GM12892 (cell line): ENCODE data around the gene MYCBP2.
"Not testable (repeated sequence)": the region's sequence is repeated elsewhere in the genome, so short reads cannot be mapped to it uniquely, and the experiment has no call there.

Source experiments
- DNase-seq: peaks from one replicate; pipeline ENCODE4 v3.0.0; 2011; ENCODE audit not compliant: insufficient read length
- FAIRE-seq: peaks from 2 replicates; lab custom pipeline; 2011; peaks lifted over from hg19 to GRCh38; lab: Jason Lieb, UNC
- POLR2A ChIP-seq: IDR thresholded peaks from 2 replicates; pipeline ENCODE4 v1.6.1; 2011; ENCODE audit warnings: low read depth, low read length, control low read depth
- POLR2AphosphoS5 ChIP-seq: IDR thresholded peaks from 2 replicates; pipeline ENCODE4 v1.6.1; 2011; ENCODE audit warnings: low read depth, low read length, control low read depth
- TAF1 ChIP-seq: IDR thresholded peaks from 2 replicates; pipeline ENCODE4 v1.6.1; 2011; ENCODE audit warnings: low read depth, mild to moderate bottlenecking, control low read depth, low read length, borderline replicate concordance

Gene MYCBP2

DNA sequence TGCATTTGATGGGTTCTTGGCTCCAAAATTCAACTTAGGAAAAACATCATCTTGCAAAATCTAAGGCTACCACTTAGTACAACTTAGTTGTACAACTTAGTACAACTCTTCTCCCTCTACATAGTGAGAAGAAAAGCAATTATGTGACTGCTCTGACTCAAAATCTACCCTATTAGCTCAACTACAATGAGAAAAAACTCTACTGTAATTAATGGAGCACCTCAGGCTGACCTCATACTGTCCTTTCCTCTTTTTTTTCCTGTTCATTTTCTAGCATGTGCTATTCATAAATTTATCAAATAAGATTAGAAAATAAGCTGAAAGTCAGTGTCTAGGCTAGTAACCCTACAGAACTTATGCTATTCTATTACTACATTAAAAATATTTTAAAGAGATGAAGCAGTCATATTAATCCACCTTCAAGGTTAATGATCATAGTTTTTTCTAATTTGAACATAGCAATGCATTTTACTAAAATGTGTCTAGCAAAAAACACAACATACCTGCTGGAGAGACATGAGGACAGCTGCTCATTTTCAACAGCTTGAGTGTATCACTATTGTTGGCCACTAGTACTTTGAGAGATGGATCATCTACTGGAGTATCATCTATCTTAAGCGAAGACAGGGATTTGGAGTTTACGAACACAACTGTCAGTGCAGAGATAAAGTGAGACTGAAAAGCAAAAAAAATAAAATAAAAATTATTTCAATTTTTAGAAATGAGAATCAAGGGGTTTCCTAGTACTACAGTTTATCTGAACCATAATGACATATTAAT is 311.8 kb downstream of the MYCBP2 start:
- TF ChIP-seq TAF1 (no peak), POLR2AphosphoS5 (no peak), POLR2A (no peak)
- DNase-seq = no peak
- no peak for FAIRE-seq

DNA sequence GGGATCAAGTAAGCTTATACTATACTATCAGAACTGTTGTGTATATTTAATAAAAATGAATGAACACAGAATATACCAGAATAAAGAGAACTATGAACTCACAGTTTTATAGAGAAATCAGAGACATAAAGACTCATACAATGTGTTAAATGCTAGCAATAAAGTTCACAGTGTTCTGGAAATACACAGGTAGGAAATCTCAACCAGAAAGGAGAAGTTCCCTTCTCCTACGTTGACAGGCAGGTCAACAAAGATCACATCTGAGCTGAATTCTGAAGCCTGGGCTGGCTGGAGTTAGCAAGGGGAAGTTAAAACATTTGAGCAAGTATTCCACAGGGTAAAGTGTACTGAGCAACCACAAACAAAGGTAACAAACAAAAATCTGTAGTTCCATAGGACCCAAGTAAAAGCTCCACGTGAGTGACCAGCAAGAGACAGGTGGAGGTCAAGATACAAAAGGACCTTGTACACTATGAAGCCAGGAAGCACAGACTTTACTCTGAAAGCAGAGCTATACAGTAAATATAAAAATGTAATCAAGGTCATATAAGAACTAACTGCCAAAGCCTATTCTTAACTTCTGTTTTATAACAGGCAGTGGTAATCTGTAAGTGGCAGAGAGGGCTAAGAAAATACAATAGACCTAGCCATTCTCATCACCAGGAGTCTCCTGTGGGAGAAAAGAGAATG is 312.9 kb downstream of the MYCBP2 start:
- FAIRE-seq = no peak
- no peak for DNase-seq
- TF ChIP-seq POLR2A (no peak), TAF1 (no peak), POLR2AphosphoS5 (no peak)

- FAIRE-seq, DNase-seq: not testable (repeated sequence)
These were observed 317.2 kb downstream of the MYCBP2 start for GRCh38 chr13:77009719-77010118.

DNA sequence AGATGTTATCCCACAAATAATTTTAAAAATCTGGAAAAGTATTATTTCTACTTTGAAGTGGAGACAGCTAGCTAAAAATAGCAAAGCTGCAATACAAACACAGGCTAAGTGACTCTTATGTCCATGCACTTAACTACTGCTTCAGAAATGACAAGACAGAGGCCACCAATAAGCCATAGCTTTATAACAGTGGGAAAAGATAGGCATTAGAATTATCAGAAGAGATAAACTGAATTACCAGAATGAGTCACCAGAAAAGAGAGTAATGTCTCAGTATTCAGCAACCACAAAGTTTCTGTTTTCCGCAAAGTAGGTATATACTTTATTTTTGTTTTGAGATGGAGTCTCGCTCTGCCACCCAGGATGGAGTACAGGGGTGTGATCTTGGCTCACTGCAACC is 317.9 kb downstream of the MYCBP2 start:
- DNase-seq = no peak
- TF ChIP-seq POLR2A = no peak
- no peak for TF ChIP-seq TAF1
- TF ChIP-seq POLR2AphosphoS5 = no peak
- peak; percentile 56 for FAIRE-seq

DNA sequence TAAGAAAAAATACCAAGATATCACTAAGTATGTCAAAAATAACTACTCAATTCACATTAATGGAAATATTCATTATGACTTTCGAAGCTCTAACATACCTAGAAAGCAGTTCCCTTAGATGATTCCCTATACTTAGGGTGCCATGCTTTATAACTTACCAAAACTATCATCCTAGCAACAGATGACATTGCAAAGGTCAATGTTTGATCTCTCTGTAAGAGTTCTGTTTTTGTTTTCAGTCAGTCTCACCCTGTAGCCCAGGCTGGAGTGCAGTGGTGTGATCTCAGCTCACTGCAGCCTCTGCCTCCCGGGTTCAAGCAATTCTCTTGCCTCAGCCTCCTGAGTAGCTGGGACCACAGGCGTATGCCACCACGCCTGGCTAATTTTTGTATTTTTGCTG is 318.6 kb downstream of the MYCBP2 start:
- FAIRE-seq, DNase-seq: not testable (repeated sequence)

- TF ChIP-seq POLR2AphosphoS5 (no peak), TAF1 (no peak), POLR2A (no peak)
- peak; percentile 14 for FAIRE-seq
- DNase-seq = no peak
These were observed 324.2 kb downstream of the MYCBP2 start for GRCh38 chr13:77002590-77003190.

DNA sequence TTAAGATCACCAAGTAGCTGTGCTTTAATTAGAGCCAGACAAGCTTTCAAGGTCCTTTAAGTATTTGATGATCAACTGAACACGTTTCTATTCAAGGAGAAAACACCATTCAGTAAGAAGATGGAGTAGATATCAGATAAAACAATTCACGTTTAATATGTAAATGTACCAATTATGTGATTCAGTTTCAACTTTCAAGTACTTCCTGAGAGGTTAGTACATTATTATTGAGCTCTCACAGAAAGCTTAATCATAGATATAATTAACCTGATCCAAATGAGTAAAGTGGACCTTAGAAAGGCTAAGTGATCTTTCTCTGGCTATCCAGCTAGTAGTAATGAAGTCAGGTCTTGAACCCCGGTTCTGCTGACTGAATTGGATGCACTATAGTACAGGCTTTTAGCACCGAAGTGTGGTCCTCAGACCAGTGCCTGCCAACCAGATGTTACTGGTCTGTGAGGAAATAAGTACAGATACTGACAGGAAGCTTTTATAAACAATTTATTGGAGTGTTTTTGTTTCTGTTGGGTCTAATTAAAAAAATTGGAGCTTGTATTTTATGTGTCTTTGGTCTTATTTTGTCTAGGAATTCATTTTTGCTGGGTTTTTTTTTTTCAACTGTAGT is 324.8 kb downstream of the MYCBP2 start:
- FAIRE-seq (peak; percentile 70), DNase-seq (no peak)
- TF ChIP-seq POLR2AphosphoS5 = no peak
- TF ChIP-seq POLR2A = no peak
- no peak for TF ChIP-seq TAF1

DNA sequence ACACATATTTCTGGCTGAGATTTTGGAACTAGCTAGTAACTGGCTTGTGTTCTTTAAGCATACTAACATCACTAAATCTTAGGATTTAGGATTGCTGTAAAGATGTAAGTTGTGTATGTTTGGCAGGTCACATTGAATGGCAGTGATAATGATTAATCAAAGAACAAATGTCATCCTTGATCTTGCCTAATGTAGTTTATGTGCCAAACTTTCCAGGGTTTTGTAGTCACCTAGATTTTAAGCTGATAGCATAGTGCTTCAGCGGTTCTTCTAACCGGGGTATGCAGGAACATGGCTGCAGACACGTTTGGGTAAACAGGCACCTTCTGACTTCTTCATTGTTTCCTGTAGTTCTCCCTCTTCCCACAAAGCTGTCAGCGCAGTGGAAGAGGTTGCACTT is 325.4 kb downstream of the MYCBP2 start:
- peak; percentile 54 for FAIRE-seq

DNA sequence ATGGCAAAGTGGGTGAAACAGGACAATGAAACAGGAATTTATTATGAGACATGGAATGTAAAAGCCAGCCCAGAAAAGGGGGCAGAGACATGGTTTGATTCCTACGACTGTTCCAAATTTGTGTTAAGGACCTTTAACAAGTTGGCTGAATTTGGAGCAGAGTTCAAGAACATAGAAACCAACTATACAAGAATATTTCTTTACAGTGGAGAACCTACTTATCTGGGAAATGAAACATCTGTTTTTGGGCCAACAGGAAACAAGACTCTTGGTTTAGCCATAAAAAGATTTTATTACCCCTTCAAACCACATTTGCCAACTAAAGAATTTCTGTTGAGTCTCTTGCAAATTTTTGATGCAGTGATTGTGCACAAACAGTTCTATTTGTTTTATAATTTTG is 326.4 kb downstream of the MYCBP2 start:
- FAIRE-seq (no peak), DNase-seq (no peak)
- TF ChIP-seq TAF1 = no peak
- no peak for TF ChIP-seq POLR2A
- no peak for TF ChIP-seq POLR2AphosphoS5

More for the DNA sequence above, 325.4 kb downstream of the MYCBP2 start:
- no peak for DNase-seq
- TF ChIP-seq POLR2A = 0 out of 2 replicates have a peak, but pooled peaks have one; percentile 33
- no peak for TF ChIP-seq TAF1
- no peak for TF ChIP-seq POLR2AphosphoS5
